K562 (cell line): Measurements from ENCODE around the gene SOCS7. TPM values are rescaled to one million over a fixed set of nuclear protein-coding genes. Genes with fewer than 3 reads are reported as not detected.

ENCODE experiments used
- EGR1 ChIP-seq: fragments of 450-650 bp; conservative IDR thresholded peaks from 2 replicates; pipeline ENCODE4 v1.6.1; 2017; ENCODE audit warnings: mild to moderate bottlenecking
- IRF2 ChIP-seq: sonication (generic); formaldehyde crosslinking; IDR thresholded peaks from 2 replicates; pipeline ENCODE4 v1.8.1; 2022; ENCODE audit warnings: mild to moderate bottlenecking, missing genetic modification reagents
- TFAM ChIP-seq: fragments of 250-450 bp; sonication (Bioruptor Pico); conservative IDR thresholded peaks from 2 replicates; pipeline ENCODE4 v1.5.0; 2021; ENCODE audit warnings: mild to moderate bottlenecking, moderate library complexity
- ZNF583 ChIP-seq: fragments of 250-450 bp; sonication (Bioruptor Pico); IDR thresholded peaks from 2 replicates; pipeline ENCODE4 v1.4.0; 2020
- polyA plus RNA-seq, 8 experiments: library from polyadenylated mRNA; depleted of rRNA in 4 of 8; stranded (reverse) in 5 of 8; unstranded in 3 of 8; fragments of >200 nt; fragmentation: Nextera tagmentation in 2 of 8; fragmentation: Illumina TruSeq in 1 of 8; extraction: Ambion mirVana in 2 of 8; extraction: Trizol in 1 of 8; gene quantifications; 2 replicates each; pipeline versions ENCODE4 v1.2.1 to v1.2.3, GENCODE V29; 2011 to 2014; ENCODE audit warnings: inconsistent platforms in 1 of 8, missing spikeins in 1 of 8
- total RNA-seq, 7 experiments: library from RNA; depleted of rRNA in 6 of 7; stranded (reverse); fragments of >200 nt in 6 of 7; fragmentation: Illumina TruSeq in 2 of 7; extraction: Trizol in 2 of 7; gene quantifications; 2 replicates each; pipeline versions ENCODE4 v1.2.1 to v1.2.3, GENCODE V29; 2011 to 2021; ENCODE audit warnings: low replicate concordance in 1 of 7
- TF ChIP-seq, protein P1 (sequence below), 2 experiments: fragments of 450-650 bp in 1 of 2; sonication (generic) in 1 of 2; formaldehyde crosslinking in 1 of 2; IDR thresholded peaks; 2 replicates each; pipeline versions ENCODE4 v1.7.1 to v1.9.0; 2016 to 2022; ENCODE audit warnings: inconsistent platforms in 1 of 2, mild to moderate bottlenecking in 1 of 2, missing genetic modification reagents in 1 of 2
- TF ChIP-seq, protein P2 (sequence below): sonication (generic); formaldehyde crosslinking; IDR thresholded peaks from 2 replicates; pipeline ENCODE4 v1.8.0; 2023; ENCODE audit warnings: mild to moderate bottlenecking, missing genetic modification reagents

The SOCS7 gene
- total and polyA plus RNA-seq, 9 of the 15 experiments (the other 6 are each of a cell fraction or from before 2014, with no cell fraction given): 0.94 to 14.5 (median 8.2) TPM

DNA sequence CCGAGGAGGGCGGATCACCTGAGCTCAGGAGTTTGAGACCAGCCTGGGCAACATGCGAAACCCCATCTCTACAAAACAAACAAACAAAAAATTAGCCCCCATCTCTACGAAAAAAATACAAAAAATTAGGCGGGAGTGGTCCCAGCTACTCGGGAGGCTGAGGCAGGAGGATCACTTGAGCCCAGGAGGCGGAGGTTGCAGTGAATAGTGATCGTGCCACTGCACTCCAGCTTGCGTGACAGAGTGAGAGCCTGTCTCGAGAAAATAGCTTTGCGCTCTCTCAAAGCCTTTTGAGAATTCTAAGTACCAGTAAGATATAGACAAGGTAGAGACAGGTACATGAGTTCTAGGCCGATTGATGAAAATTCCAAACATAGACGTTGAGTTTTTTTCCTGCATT, 2.0 kb downstream of the SOCS7 start (continued):
- TF ChIP-seq, protein P1, sequence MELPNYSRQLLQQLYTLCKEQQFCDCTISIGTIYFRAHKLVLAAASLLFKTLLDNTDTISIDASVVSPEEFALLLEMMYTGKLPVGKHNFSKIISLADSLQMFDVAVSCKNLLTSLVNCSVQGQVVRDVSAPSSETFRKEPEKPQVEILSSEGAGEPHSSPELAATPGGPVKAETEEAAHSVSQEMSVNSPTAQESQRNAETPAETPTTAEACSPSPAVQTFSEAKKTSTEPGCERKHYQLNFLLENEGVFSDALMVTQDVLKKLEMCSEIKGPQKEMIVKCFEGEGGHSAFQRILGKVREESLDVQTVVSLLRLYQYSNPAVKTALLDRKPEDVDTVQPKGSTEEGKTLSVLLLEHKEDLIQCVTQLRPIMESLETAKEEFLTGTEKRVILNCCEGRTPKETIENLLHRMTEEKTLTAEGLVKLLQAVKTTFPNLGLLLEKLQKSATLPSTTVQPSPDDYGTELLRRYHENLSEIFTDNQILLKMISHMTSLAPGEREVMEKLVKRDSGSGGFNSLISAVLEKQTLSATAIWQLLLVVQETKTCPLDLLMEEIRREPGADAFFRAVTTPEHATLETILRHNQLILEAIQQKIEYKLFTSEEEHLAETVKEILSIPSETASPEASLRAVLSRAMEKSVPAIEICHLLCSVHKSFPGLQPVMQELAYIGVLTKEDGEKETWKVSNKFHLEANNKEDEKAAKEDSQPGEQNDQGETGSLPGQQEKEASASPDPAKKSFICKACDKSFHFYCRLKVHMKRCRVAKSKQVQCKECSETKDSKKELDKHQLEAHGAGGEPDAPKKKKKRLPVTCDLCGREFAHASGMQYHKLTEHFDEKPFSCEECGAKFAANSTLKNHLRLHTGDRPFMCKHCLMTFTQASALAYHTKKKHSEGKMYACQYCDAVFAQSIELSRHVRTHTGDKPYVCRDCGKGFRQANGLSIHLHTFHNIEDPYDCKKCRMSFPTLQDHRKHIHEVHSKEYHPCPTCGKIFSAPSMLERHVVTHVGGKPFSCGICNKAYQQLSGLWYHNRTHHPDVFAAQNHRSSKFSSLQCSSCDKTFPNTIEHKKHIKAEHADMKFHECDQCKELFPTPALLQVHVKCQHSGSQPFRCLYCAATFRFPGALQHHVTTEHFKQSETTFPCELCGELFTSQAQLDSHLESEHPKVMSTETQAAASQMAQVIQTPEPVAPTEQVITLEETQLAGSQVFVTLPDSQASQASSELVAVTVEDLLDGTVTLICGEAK (IDR thresholded peaks at IDR 0.05): no peak
- TF ChIP-seq, protein P1 (CRISPR knock-in tag; IDR thresholded peaks at IDR 0.05): no peak
- TF ChIP-seq TFAM (CRISPR knock-in tag) (no peak), ZNF583 (CRISPR knock-in tag) (no peak), IRF2 (CRISPR knock-in tag) (no peak), EGR1 (no peak)
- TF ChIP-seq, protein P2, sequence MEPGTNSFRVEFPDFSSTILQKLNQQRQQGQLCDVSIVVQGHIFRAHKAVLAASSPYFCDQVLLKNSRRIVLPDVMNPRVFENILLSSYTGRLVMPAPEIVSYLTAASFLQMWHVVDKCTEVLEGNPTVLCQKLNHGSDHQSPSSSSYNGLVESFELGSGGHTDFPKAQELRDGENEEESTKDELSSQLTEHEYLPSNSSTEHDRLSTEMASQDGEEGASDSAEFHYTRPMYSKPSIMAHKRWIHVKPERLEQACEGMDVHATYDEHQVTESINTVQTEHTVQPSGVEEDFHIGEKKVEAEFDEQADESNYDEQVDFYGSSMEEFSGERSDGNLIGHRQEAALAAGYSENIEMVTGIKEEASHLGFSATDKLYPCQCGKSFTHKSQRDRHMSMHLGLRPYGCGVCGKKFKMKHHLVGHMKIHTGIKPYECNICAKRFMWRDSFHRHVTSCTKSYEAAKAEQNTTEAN (CRISPR knock-in tag): no peak
- TF ChIP-seq, all 486 proteins: peak for 0
